Natural killer cell (primary cell): ENCODE results near the gene DERA. TPM values are rescaled to one million over a fixed set of nuclear protein-coding genes. Genes with fewer than 3 reads are reported as not detected.
"Not testable (repeated sequence)": the region's sequence is repeated elsewhere in the genome, so short reads cannot be mapped to it uniquely, and the experiment has no call there.

Source experiments
- ATAC-seq, 3 donors: fragments of 150-1000 bp in 2 of 3; fragments of 200-7000 bp in 1 of 3; cut with Tn5 transposase; 1 replicate in 1 of 3; 2 replicates in 2 of 3; pipeline ENCODE4 v1.10.0; 2021; ENCODE audit warnings: mild to moderate bottlenecking in 2 of 3, moderate library complexity in 2 of 3
- DNase-seq, 2 donors: peaks; one replicate each; pipeline versions ENCODE4 v3.0.0 to v3.0.0-alpha.2; 2013 to 2021; ENCODE audit warnings: mixed read lengths in 1 of 2
- H3K27ac ChIP-seq: one replicate; pipeline ENCODE4 v1.5.1; 2013; ENCODE audit warnings: mild to moderate bottlenecking, low read length
- H3K27me3 ChIP-seq: one replicate; pipeline ENCODE4 v1.6.1; 2013; ENCODE audit warnings: low read length; ENCODE audit not compliant: control insufficient read depth, insufficient read depth
- H3K36me3 ChIP-seq: one replicate; pipeline ENCODE4 v1.6.1; 2013; ENCODE audit warnings: low read length; ENCODE audit not compliant: control insufficient read depth, insufficient read depth
- H3K4me1 ChIP-seq: one replicate; pipeline ENCODE4 v1.6.1; 2013; ENCODE audit warnings: low read length; ENCODE audit not compliant: control insufficient read depth, insufficient read depth
- H3K4me3 ChIP-seq: one replicate; pipeline ENCODE4 v1.5.1; 2013; ENCODE audit warnings: low read length
- H3K9me3 ChIP-seq: one replicate; pipeline ENCODE4 v1.6.1; 2013; ENCODE audit warnings: low read length; ENCODE audit not compliant: control insufficient read depth, insufficient read depth
- H3K27ac Mint-ChIP-seq, 2 donors: one replicate each; pipeline ENCODE4 v1.8.0; 2022; ENCODE audit warnings: mild to moderate bottlenecking in 2 of 2, mixed read lengths in 2 of 2, moderate library complexity in 1 of 2
- H3K27me3 Mint-ChIP-seq, 2 donors: one replicate each; pipeline ENCODE4 v1.8.0; 2022; ENCODE audit warnings: low read depth in 2 of 2, mixed read lengths in 2 of 2
- H3K36me3 Mint-ChIP-seq: one replicate; pipeline ENCODE4 v1.8.0; 2022; ENCODE audit warnings: mixed read lengths
- H3K4me1 Mint-ChIP-seq, 2 donors: one replicate each; pipeline ENCODE4 v1.8.0; 2022; ENCODE audit warnings: mixed read lengths in 2 of 2
- H3K4me3 Mint-ChIP-seq: one replicate; pipeline ENCODE4 v1.8.0; 2022; ENCODE audit warnings: mild to moderate bottlenecking, moderate library complexity, mixed read lengths
- H3K9me3 Mint-ChIP-seq, 2 donors: one replicate each; pipeline ENCODE4 v1.8.0; 2022; ENCODE audit warnings: mixed read lengths in 2 of 2
- WGBS: methylation state at CpG from one replicate; pipeline ENCODE4 v1.1.7; 2013; ENCODE audit warnings: missing lambda C conversion rate; ENCODE audit not compliant: insufficient coverage; 5-methylcytosine and 5-hydroxymethylcytosine counted together
- intact Hi-C: fragments of 100-400 bp; cut with micrococcal nuclease; formaldehyde crosslinking; loops from one replicate; pipeline ENCODE4 v1.14.2; 2022
- total RNA-seq, 4 donors: library from RNA; stranded (reverse); fragments of 120-200 nt in 1 of 4; gene quantifications; one replicate each; pipeline versions ENCODE4 v1.2.3 to v1.2.4, GENCODE V29; 2013 to 2022
- TF ChIP-seq, protein P1 (sequence below): fragments of 200-600 bp; IDR thresholded peaks from one replicate; pipeline ENCODE4 v1.8.0; 2022; ENCODE audit warnings: antibody characterized with exemption

DERA gene
- total RNA-seq, 3 donors from 2014 or later (not counting 1 experiment from before 2014, with no cell fraction given): 15.6 to 22.1 (median 20.4) TPM

DNA sequence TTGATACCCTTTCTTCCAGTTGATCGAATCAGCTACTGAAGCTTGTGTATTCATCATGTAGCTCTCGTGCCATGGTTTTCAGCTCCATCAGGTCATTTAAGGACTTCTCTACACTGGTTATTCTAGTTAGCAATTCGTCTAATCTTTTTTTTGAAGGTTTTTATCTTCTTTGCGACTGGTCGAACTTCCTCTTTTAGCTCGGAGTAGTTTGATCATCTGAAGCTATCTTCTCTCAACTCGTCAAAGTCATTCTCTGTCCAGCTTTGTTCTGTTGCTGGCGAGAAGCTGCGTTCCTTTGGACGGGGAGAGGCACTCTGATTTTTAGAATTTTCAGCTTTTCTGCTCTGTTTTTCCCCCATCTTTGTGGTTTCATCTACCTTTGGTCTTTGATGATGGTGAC, 37.3 kb downstream of the DERA start:
- H3K27me3 Mint-ChIP-seq, intact Hi-C loops, H3K4me3 Mint-ChIP-seq, H3K9me3 Mint-ChIP-seq, H3K27ac Mint-ChIP-seq, H3K4me1 ChIP-seq, H3K36me3 Mint-ChIP-seq, DNase-seq, H3K27me3 ChIP-seq, H3K27ac ChIP-seq, ATAC-seq, H3K9me3 ChIP-seq, H3K4me3 ChIP-seq, H3K36me3 ChIP-seq: not testable (repeated sequence)
- H3K4me1 Mint-ChIP-seq: peaks cover 26 to 52% of the 10 kb centered on the region in 2 donors
- WGBS: 96% methylated on average over 10 of the region's 10 CpGs

DNA sequence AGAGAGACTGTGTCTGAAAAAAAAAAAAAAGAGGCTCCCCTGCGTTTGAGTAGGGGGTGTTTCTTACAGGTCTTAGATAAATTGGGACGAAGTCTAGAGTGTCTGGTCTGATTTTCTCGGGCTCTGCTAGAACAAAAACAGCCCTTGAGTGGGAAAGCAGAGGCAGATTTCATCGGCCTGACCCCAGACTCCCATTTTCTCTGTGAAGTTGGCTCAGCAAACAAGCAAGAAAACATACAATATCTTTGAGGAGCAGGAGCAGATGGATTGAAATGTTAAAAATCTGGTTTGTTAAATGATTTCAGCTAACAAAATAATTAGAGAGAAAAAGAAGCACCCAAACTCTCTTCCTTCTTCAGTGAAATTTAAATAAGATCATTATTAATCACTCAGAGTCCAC, 44.1 kb downstream of the DERA start:
- Mint-ChIP-seq H3K4me3 (no peak overlapping the region), H3K27me3 (no peaks in the 10 kb centered on the region), H3K36me3 (no peaks in the 10 kb centered on the region), H3K9me3 (no peaks in the 10 kb centered on the region), H3K27ac (no peak overlapping the region), H3K4me1 (peaks cover 17 to 20% of the 10 kb centered on the region in 2 donors)
- no peak overlapping the region for H3K4me3 ChIP-seq
- TF ChIP-seq, protein P1, sequence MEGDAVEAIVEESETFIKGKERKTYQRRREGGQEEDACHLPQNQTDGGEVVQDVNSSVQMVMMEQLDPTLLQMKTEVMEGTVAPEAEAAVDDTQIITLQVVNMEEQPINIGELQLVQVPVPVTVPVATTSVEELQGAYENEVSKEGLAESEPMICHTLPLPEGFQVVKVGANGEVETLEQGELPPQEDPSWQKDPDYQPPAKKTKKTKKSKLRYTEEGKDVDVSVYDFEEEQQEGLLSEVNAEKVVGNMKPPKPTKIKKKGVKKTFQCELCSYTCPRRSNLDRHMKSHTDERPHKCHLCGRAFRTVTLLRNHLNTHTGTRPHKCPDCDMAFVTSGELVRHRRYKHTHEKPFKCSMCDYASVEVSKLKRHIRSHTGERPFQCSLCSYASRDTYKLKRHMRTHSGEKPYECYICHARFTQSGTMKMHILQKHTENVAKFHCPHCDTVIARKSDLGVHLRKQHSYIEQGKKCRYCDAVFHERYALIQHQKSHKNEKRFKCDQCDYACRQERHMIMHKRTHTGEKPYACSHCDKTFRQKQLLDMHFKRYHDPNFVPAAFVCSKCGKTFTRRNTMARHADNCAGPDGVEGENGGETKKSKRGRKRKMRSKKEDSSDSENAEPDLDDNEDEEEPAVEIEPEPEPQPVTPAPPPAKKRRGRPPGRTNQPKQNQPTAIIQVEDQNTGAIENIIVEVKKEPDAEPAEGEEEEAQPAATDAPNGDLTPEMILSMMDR: no peak
- DNase-seq (no peak), ATAC-seq (no peak)
- no peaks in the 10 kb centered on the region for H3K27me3 ChIP-seq
- intact Hi-C loops: no loop called here
- no peak overlapping the region for H3K27ac ChIP-seq
- WGBS: 99% methylated on average over 4 of the region's 4 CpGs
- H3K4me1 ChIP-seq: no peaks in the 10 kb centered on the region
- H3K36me3 ChIP-seq: peaks cover 8% of the 10 kb centered on the region
- no peaks in the 10 kb centered on the region for H3K9me3 ChIP-seq

DNA sequence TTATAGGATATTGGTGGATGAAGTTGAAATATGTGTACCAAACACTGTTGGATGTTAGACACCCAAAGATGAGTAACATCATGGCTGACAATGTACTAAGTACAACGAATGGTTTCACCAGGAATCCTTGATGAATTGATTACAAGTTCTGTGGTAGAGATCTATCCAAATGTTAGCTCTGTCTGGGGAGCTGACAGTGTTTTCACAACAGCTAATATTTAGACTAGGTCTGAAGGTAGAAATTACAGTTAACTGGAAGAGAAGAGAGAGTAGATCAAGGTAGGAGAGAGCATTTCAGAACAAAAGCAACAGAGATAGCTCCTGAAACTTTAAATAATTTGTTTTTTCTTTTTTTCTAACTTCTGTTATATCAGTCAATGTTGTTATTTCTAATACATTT, 44.9 kb downstream of the DERA start:
- H3K27ac Mint-ChIP-seq: no peak overlapping the region

DNA sequence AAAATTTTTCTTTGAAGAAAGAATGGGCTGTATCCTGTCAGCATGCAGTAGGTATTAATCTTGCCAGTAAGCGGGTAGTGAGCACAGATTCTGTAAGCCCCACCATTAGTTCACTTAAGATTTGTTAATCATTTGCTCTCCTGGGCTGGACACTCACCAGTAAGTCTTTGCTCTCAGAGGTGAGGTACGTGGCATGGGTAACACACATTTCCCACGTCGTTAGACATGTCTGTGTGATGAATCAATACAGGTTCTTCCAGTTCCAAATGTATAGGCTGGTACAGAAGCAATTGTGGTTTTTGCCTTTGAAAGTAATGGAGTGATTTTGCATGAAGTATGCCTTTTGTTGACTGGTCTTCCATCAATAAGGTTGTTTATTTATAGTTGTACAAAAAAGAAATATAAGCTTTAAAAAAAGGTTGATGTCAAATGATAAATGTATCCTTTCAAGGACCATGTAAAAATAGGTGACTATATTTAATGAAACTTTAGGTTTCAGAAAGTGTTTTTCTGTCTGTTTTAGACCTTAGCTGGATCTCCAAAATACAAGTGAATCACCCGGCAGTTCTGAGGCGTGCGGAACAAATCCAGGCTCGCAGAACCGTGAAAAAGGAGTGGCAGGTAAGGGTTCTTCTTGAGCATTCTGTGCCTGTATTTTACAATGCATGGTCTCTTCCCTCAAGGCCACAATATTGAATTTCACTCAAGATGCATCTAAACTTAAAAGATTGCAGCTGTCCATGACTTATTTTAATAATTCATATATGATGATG, 45.5 kb downstream of the DERA start:
- no peaks in the 10 kb centered on the region for H3K27me3 ChIP-seq
- TF ChIP-seq, protein P1: no peak
- no peak overlapping the region for H3K27ac Mint-ChIP-seq
- no peaks in the 10 kb centered on the region for H3K27me3 Mint-ChIP-seq
- intact Hi-C loops: no loop called here
- H3K9me3 ChIP-seq: no peaks in the 10 kb centered on the region
- H3K36me3 Mint-ChIP-seq: no peaks in the 10 kb centered on the region
- peaks cover 9 to 17% of the 10 kb centered on the region in 2 donors for H3K4me1 Mint-ChIP-seq
- no peak overlapping the region for H3K27ac ChIP-seq
- ATAC-seq: no peak
- H3K9me3 Mint-ChIP-seq: no peaks in the 10 kb centered on the region
- no peak overlapping the region for H3K4me3 Mint-ChIP-seq
- no peak overlapping the region for H3K4me3 ChIP-seq
- H3K4me1 ChIP-seq: no peaks in the 10 kb centered on the region
- peaks cover 12% of the 10 kb centered on the region for H3K36me3 ChIP-seq
- DNase-seq: no peak
- WGBS: 97% methylated on average over 9 of the region's 9 CpGs

More for the DNA sequence above, 44.9 kb downstream of the DERA start:
- intact Hi-C loops: no loop called here
- Histone ChIP-seq H3K9me3 (no peaks in the 10 kb centered on the region), H3K36me3 (peaks cover 11% of the 10 kb centered on the region), H3K4me3 (no peak overlapping the region), H3K4me1 (no peaks in the 10 kb centered on the region), H3K27ac (no peak overlapping the region), H3K27me3 (no peaks in the 10 kb centered on the region)
- TF ChIP-seq, protein P1: no peak
- Mint-ChIP-seq H3K9me3 (no peaks in the 10 kb centered on the region), H3K27me3 (no peaks in the 10 kb centered on the region), H3K36me3 (no peaks in the 10 kb centered on the region), H3K4me3 (no peak overlapping the region), H3K4me1 (peaks cover 14 to 17% of the 10 kb centered on the region in 2 donors)
- 76% methylated on average over 1 of the region's 1 CpG for WGBS
- DNase-seq (no peak), ATAC-seq (no peak)
